ENCODE measurements around the gene F8A1. TPM values are rescaled to one million over a fixed set of nuclear protein-coding genes. Genes with fewer than 3 reads are reported as not detected.
"Not testable (repeated sequence)": the region's sequence is repeated elsewhere in the genome, so short reads cannot be mapped to it uniquely, and the experiment has no call there.

F8A1 gene
- total RNA-seq, result 10 to 100 TPM in 5 of 6 donors, 1 to 10 TPM in 1; 7.4 to 24.0 (median 15.3) TPM
- 10 to 100 TPM; 13.0 to 19.9 TPM for polyA plus RNA-seq

- H3K9me3 ChIP-seq; intact Hi-C loops (cut with DNase I); H3K27me3 ChIP-seq; H3K4me1 ChIP-seq; H3K36me3 ChIP-seq; FAIRE-seq; H3K27ac ChIP-seq: not testable (repeated sequence)
- peak; percentile 83 to 88 (median 86) for ATAC-seq
- peak within 1 kb of the TSS in 1 of 4 donors; percentile 17 for H3K4me3 ChIP-seq
- WGBS, 2 donors, result 13 to 50% methylated on average over 1 to 15 of the region's 91 CpGs
- DNase-seq, result peak in 3 of 6 donors; percentile 23 to 44 (median 40)
These were observed at the start of gene F8A1 for GRCh38 chrX:154886069-154886788. Gene F8A1, plus strand, starts transcription at chrX:154886355. Its CDS starts 20 bp downstream, at chrX:154886375.

GRCh38 chrX:154840856-154841255 lies 45.3 kb upstream of the F8A1 start:
- Histone ChIP-seq H3K27me3 (no peaks in the 10 kb centered on the region), H3K9me3 (no peaks in the 10 kb centered on the region), H3K36me3 (no peaks in the 10 kb centered on the region), H3K4me1 (no peaks in the 10 kb centered on the region), H3K27ac (no peak overlapping the region), H3K4me3 (no peak overlapping the region)
- TF ChIP-seq CTCF (IDR thresholded peaks at IDR 0.05), result peak in 3 of 4 donors; percentile 16 to 36 (median 21)
- DNase-seq (no peak), ATAC-seq (peak in 3 of 4 donors; percentile 66 to 84 (median 80)), FAIRE-seq (peak; percentile 86)
- intact Hi-C loops (cut with DNase I), result no loop called here
- WGBS, 2 donors, result 84 to 86% methylated on average over 2 of the region's 2 CpGs

- no peak overlapping the region for H3K4me3 ChIP-seq
- no peak for DNase-seq
- TF ChIP-seq CTCF (IDR thresholded peaks at IDR 0.05), result no peak
- no peak for ATAC-seq
- no peak for FAIRE-seq
- intact Hi-C loops (cut with DNase I), result no loop called here
- H3K4me1 ChIP-seq, result no peaks in the 10 kb centered on the region
- no peaks in the 10 kb centered on the region for H3K27me3 ChIP-seq
- no peaks in the 10 kb centered on the region for H3K36me3 ChIP-seq
- 79 to 100% methylated on average over 1 of the region's 1 CpG for WGBS, 2 donors
- no peaks in the 10 kb centered on the region for H3K9me3 ChIP-seq
- H3K27ac ChIP-seq, result no peak overlapping the region
These were observed 35.1 kb upstream of the F8A1 start for GRCh38 chrX:154850957-154851611.

GRCh38 chrX:154855256-154855655 lies 30.9 kb upstream of the F8A1 start:
- DNase-seq (no peak), ATAC-seq (no peak), FAIRE-seq (no peak)
- no peaks in the 10 kb centered on the region for H3K27me3 ChIP-seq
- H3K4me1 ChIP-seq, result no peaks in the 10 kb centered on the region
- no peaks in the 10 kb centered on the region for H3K9me3 ChIP-seq
- H3K27ac ChIP-seq, result no peak overlapping the region
- TF ChIP-seq CTCF (IDR thresholded peaks at IDR 0.05), result no peak
- intact Hi-C loops (cut with DNase I), result no loop called here
- no peak overlapping the region for H3K4me3 ChIP-seq
- H3K36me3 ChIP-seq, result no peaks in the 10 kb centered on the region

- H3K4me3 ChIP-seq; DNase-seq; H3K27me3 ChIP-seq; ATAC-seq; H3K27ac ChIP-seq; H3K9me3 ChIP-seq; H3K4me1 ChIP-seq; FAIRE-seq; H3K36me3 ChIP-seq; intact Hi-C loops (cut with DNase I): not testable (repeated sequence)
These were observed 17.6 kb upstream of the F8A1 start for GRCh38 chrX:154868522-154868921.

- H3K4me1 ChIP-seq, result no peaks in the 10 kb centered on the region
- intact Hi-C loops (cut with DNase I), result no loop called here
- no peak for ATAC-seq
- no peak for TF ChIP-seq CTCF (IDR thresholded peaks at IDR 0.05)
- no peak overlapping the region for H3K4me3 ChIP-seq
- no peak for FAIRE-seq
- no peaks in the 10 kb centered on the region for H3K36me3 ChIP-seq
- no peak overlapping the region for H3K27ac ChIP-seq
- no peaks in the 10 kb centered on the region for H3K27me3 ChIP-seq
- 89 to 91% methylated on average over 2 of the region's 2 CpGs for WGBS, 2 donors
- H3K9me3 ChIP-seq, result no peaks in the 10 kb centered on the region
- DNase-seq, result no peak
These were observed 12.8 kb upstream of the F8A1 start for GRCh38 chrX:154873329-154873728.

GRCh38 chrX:154884069-154884468 lies 2.1 kb upstream of the F8A1 start:
- H3K27me3 ChIP-seq; H3K9me3 ChIP-seq; H3K4me3 ChIP-seq; H3K4me1 ChIP-seq; H3K27ac ChIP-seq; DNase-seq; intact Hi-C loops (cut with DNase I); H3K36me3 ChIP-seq; ATAC-seq; FAIRE-seq: not testable (repeated sequence)
- WGBS, 2 donors, result no CpG with 5 or more reads among the region's 8 CpGs

GRCh38 chrX:154885057-154885456 lies 1.1 kb upstream of the F8A1 start:
- H3K27ac ChIP-seq; H3K4me3 ChIP-seq; ATAC-seq; H3K4me1 ChIP-seq; intact Hi-C loops (cut with DNase I); H3K27me3 ChIP-seq; H3K9me3 ChIP-seq; H3K36me3 ChIP-seq; FAIRE-seq: not testable (repeated sequence)
- WGBS, 2 donors, result 100% methylated on average over 13 of the region's 33 CpGs; no CpG with 5 or more reads in 1 of the 2 donors
- DNase-seq, result peak in 1 of 6 donors; percentile 51

All from pancreas (tissue), 10 donors.